Measurements from ENCODE around the gene THAP10.

The THAP10 gene

GRCh38 chr15:70853973-70854665, 38.1 kb downstream of the THAP10 start, which contains the start of gene LARP6:
LARP6 (minus strand) TSS chr15:70854157; CDS start chr15:70854088, 69 bp downstream.
- DNase-seq (ENCODE audit: low read depth): no peak

DNA sequence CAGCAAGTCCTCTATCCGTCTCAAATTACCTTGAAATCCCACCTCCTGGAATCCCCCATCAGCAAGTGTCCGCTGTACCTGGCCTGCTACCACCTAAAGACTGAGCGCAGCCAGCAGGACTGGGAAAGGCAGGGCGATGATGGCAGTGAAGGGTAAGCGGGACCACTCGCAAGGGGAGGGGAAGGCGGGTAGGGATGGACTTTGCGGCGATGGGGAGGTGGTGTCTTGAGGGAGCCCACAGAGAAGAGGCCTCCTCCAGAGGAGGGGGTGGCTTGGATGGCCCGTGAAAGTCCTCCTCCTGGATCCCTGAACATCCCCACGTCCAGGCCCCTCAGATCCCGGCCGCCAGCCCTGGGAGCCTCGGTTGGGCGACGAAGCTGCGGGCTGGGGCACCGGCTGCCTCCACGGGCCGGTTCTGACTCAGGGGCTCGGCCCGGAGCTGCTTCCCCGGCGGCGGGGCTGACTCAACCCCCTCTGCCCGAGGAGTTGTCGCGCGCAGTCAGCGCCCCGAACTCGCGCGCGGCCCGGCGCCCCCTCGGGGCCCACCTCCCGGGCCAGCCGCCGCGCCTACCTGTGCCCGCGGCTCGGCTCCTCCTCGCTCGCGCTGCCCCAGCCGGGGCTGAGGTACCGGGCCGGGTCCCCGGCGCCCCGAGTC, 38.8 kb downstream of the THAP10 start:
- no peak for DNase-seq (ENCODE audit: low read depth)

DNA sequence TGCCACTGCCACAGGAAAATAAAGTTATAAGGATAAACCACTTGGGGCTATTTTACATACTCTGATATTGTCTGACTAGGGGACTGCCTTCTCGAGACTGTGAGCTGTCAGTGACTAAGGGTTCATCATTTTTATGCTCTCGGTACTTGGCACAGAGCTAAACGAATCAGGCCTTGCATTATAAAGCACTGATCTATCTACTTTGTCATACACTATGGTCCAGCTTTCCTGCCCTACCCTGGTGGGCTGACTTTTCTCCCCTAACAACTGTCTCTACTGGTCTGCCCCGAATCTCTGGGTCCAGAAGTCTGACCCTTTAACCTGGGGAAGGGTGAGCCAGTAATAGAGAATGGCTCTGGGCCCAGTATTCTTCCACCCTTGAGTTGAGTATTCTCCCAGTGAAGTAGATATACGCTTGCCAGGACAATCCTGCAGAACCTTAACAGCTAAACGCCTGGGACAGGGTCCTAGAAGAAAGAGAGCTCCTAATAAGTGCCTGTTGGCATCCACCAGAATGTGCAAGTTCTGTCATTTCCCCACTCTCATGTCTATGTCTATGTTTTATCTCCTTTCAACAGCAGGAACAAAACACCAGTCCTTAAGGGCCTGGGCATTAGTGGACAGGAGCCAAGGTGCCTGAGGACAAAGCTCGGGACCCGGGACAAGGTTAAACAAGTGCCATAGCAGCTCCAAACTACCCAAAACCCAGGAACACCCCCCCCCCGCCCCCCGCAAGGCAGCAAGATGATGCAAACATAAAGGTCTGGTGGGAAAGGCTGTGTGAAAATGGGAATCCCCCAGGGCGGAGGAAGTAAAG, 39.5 kb downstream of the THAP10 start:
- DNase-seq (ENCODE audit: low read depth): no peak

DNA sequence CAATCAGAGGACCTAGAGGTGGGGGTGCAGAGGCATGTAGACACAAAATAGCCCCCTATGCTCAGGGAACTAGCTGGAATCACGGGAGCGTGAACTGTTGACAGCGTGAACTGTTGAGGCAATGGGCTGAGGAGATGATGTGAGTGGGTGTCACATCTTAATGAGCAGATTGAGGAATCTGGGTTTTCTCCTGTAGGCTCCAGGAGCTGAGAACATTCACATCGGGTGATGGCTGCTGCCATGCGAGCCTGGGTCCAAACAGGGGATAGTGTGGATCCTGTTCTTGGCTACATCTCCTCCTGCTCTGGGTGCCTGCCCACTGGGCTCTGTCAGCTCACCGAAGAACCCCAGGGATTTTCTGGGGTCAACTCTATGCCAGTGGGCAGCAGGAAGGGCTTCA, 40.3 kb downstream of the THAP10 start:
- no peak for DNase-seq (ENCODE audit: low read depth)

GRCh38 chr15:70845602-70846360, 46.5 kb downstream of the THAP10 start:
- no peak for DNase-seq (ENCODE audit: low read depth)

DNA sequence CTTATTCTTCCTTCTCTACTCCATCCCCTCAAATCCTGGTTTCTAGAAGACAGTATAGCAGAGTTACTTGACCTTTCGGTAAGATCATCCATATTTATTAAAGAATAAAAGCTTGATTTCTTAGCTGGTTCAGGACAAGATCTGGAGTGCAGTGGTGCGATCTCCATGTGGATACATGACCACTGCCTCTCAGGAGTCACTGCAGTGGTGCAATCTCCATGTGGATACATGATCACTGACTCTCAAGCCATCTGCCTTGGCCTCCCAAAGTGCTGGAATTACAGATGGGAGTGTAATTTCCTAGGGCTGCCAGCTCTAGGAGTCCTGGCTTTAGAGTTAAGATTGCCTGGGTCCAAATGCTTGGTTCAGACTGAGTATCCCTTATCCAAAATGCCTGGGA, 54.8 kb downstream of the THAP10 start:
- DNase-seq (ENCODE audit: low read depth): no peak

- no peak for DNase-seq (ENCODE audit: low read depth)
Observed at GRCh38 chr15:70835841-70836240, 56.4 kb downstream of the THAP10 start.

- DNase-seq (ENCODE audit: low read depth): no peak
Observed at GRCh38 chr15:70835415-70835814, 56.8 kb downstream of the THAP10 start.

- DNase-seq (ENCODE audit: low read depth): no peak
Observed at GRCh38 chr15:70834999-70835398, 57.2 kb downstream of the THAP10 start.

DNA sequence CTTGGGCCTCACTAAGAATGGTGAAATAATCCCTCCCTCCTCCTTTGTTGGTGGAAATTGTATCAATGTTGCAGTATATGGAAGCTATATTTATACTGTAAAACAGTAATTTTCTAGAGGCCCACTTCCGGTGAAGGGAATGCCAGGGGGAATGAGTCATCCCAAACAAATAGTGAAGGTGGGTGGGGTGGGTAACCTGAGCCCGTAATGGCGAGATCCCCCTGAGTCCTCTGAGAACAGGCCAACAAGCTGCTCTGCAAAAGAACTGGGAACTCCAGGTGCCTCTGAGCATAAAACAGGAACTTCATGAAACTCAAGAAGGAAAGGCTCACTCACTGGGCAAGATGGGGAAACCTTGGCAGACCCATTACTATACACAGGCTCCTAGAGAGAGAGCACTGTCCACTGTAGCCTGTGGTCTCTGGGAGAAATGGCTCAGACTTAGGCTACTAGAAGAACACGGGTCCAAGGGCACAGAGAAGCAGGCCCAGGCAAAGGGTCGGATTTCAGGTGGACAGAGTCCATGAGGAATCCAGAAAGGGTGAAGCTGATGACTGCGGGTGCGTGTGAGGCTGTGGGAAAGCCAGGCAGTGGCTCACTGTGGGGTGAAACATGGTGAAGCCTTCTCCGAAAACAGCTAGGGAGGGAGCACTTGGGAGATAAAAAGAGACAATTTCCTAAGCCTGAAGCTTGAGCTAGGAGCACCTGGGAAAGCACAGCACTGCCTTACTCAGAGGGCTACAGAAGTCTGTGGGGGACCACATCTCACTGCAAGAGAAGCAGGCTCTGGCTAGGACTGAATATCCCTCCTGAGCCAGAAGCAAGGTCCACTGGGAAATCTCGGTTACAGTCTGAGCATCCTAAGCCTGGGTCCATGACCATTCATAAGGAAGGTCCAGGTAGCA, 58.1 kb downstream of the THAP10 start:
- no peak for DNase-seq (ENCODE audit: low read depth)

- no peak for DNase-seq (ENCODE audit: low read depth)
Observed at GRCh38 chr15:70833422-70833821, 58.8 kb downstream of the THAP10 start.

DNA sequence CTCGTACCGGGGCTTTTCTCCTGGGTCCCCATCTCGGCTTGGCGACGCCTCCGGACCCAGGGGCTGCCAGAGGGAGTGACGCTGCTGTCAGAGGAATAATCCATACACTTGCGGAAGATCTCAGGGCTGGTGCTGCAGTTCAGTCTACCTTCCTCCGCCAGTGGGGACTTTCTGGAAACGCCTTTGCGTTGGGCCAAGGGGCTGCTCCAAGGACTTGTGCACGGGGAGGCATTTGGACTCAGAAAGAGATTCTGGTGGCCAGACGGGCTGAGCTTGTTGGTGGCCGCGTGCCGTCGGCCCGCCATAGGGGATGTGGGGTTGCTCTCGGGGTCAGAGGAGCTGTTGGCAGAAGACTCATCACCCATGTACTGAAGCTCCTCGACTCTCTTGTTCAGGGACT, 60.1 kb downstream of the THAP10 start:
- DNase-seq (ENCODE audit: low read depth): no peak

All from activated gamma-delta T cell treated with anti-CD3 and anti-CD28 coated beads, Interleukin-2, amount 50 U/mL, for 16 hours (primary cell).